Measurements from ENCODE around the gene BTBD8. TPM values are rescaled to one million over a fixed set of nuclear protein-coding genes. Genes with fewer than 3 reads are reported as not detected.

Gene BTBD8
- total RNA-seq, 1 donor from 2014 or later = 14.3 TPM

GRCh38 chr1:92219028-92219427 is 138.9 kb downstream of the BTBD8 start:
- H3K4me3 ChIP-seq = no peak overlapping the region
- H3K9me3 ChIP-seq (ENCODE audit: low read depth) = no peaks in the 10 kb centered on the region
- H3F3A ChIP-seq (ENCODE audit: low read depth) = no peaks in the 10 kb centered on the region
- no peaks in the 10 kb centered on the region for H3K36me3 Mint-ChIP-seq
- no peak overlapping the region for H3K9ac ChIP-seq
- no peak overlapping the region for H3K27ac Mint-ChIP-seq
- H3K4me1 Mint-ChIP-seq = no peaks in the 10 kb centered on the region
- no peak overlapping the region for H2AFZ ChIP-seq (replicated peaks)
- H3K27ac ChIP-seq = no peak overlapping the region
- no peaks in the 10 kb centered on the region for H3K9me3 Mint-ChIP-seq
- H3K27me3 Mint-ChIP-seq (ENCODE audit: insufficient read depth, low read depth) = peaks cover 2% of the 10 kb centered on the region
- DNase-seq (ENCODE audit: low spot score) = no peak
- no peaks in the 10 kb centered on the region for H3K4me1 ChIP-seq
- no peak for TF ChIP-seq EZH2phosphoT487 (IDR thresholded peaks at IDR 0.05)
- no peak for TF ChIP-seq CTCF (IDR thresholded peaks at IDR 0.05)
- no peaks in the 10 kb centered on the region for H3K27me3 ChIP-seq
- no peaks in the 10 kb centered on the region for H3K79me2 ChIP-seq (ENCODE audit: low read depth)
- H3K4me2 ChIP-seq = no peak overlapping the region
- no peaks in the 10 kb centered on the region for H4K20me1 ChIP-seq (ENCODE audit: low read depth)
- H3K4me3 Mint-ChIP-seq = no peak overlapping the region
- H3K36me3 ChIP-seq = no peaks in the 10 kb centered on the region

- no peaks in the 10 kb centered on the region for H3K36me3 Mint-ChIP-seq
- no peak overlapping the region for H3K4me3 Mint-ChIP-seq
- Histone ChIP-seq H3K79me2 (ENCODE audit: low read depth) (no peaks in the 10 kb centered on the region), H3K4me3 (no peak overlapping the region), H4K20me1 (ENCODE audit: low read depth) (no peaks in the 10 kb centered on the region), H3K36me3 (no peaks in the 10 kb centered on the region), H3F3A (ENCODE audit: low read depth) (no peaks in the 10 kb centered on the region), H3K27me3 (no peaks in the 10 kb centered on the region), H3K4me1 (no peaks in the 10 kb centered on the region), H3K9ac (no peak overlapping the region), H3K27ac (no peak overlapping the region), H2AFZ (replicated peaks) (no peak overlapping the region), H3K4me2 (no peak overlapping the region), H3K9me3 (ENCODE audit: low read depth) (no peaks in the 10 kb centered on the region)
- TF ChIP-seq CTCF (IDR thresholded peaks at IDR 0.05) (no peak), EZH2phosphoT487 (IDR thresholded peaks at IDR 0.05) (no peak), EZH2 (IDR thresholded peaks at IDR 0.05) (no peak)
- no peak overlapping the region for H3K27ac Mint-ChIP-seq
- DNase-seq (ENCODE audit: low spot score) = no peak
- H3K4me1 Mint-ChIP-seq = no peaks in the 10 kb centered on the region
- H3K27me3 Mint-ChIP-seq (ENCODE audit: insufficient read depth, low read depth) = no peaks in the 10 kb centered on the region
- H3K9me3 Mint-ChIP-seq = no peaks in the 10 kb centered on the region
Measured at GRCh38 chr1:92228401-92228800, 148.3 kb downstream of the BTBD8 start.

- no peaks in the 10 kb centered on the region for H3K9me3 Mint-ChIP-seq
- Histone ChIP-seq H3F3A (ENCODE audit: low read depth) (no peaks in the 10 kb centered on the region), H3K27me3 (no peaks in the 10 kb centered on the region), H3K36me3 (no peaks in the 10 kb centered on the region), H3K4me2 (no peak overlapping the region), H2AFZ (replicated peaks) (no peak overlapping the region), H3K4me1 (no peaks in the 10 kb centered on the region), H3K9ac (no peak overlapping the region), H3K9me3 (ENCODE audit: low read depth) (no peaks in the 10 kb centered on the region), H3K4me3 (no peak overlapping the region), H4K20me1 (ENCODE audit: low read depth) (no peaks in the 10 kb centered on the region), H3K79me2 (ENCODE audit: low read depth) (no peaks in the 10 kb centered on the region), H3K27ac (no peak overlapping the region)
- no peaks in the 10 kb centered on the region for H3K4me1 Mint-ChIP-seq
- no peaks in the 10 kb centered on the region for H3K27me3 Mint-ChIP-seq (ENCODE audit: insufficient read depth, low read depth)
- no peak overlapping the region for H3K27ac Mint-ChIP-seq
- no peak overlapping the region for H3K4me3 Mint-ChIP-seq
- TF ChIP-seq CTCF (IDR thresholded peaks at IDR 0.05) (no peak), EZH2phosphoT487 (IDR thresholded peaks at IDR 0.05) (no peak), EZH2 (IDR thresholded peaks at IDR 0.05) (no peak)
- DNase-seq (ENCODE audit: low spot score) = no peak
- no peaks in the 10 kb centered on the region for H3K36me3 Mint-ChIP-seq
Measured at GRCh38 chr1:92230736-92231135, 150.6 kb downstream of the BTBD8 start.

Other genes starting within 250 kb of the BTBD8 start
- gene TGFBR3, start 194.2 kb upstream of the BTBD8 start, total RNA-seq (ENCODE audit: low replicate concordance) = 9.0 and 11.8 TPM in 2 replicates
- not detected in 2 replicates for gene BRDT, start 130.9 kb upstream of the BTBD8 start, total RNA-seq (ENCODE audit: low replicate concordance)
- gene EPHX4, start 50.4 kb upstream of the BTBD8 start, total RNA-seq (ENCODE audit: low replicate concordance) = 0.53 and 0.62 TPM in 2 replicates
- not detected in 2 replicates for gene SETSIP, start 4.9 kb upstream of the BTBD8 start, total RNA-seq (ENCODE audit: low replicate concordance)
- not detected in 2 replicates for gene C1orf146, start 137.6 kb downstream of the BTBD8 start, total RNA-seq (ENCODE audit: low replicate concordance)
- gene GLMN, start 218.6 kb downstream of the BTBD8 start, total RNA-seq (ENCODE audit: low replicate concordance) = 33.2 and 44.4 TPM in 2 replicates
- gene RPAP2, start 218.7 kb downstream of the BTBD8 start, total RNA-seq (ENCODE audit: low replicate concordance) = 14.2 and 36.3 TPM in 2 replicates

Measured in neural progenitor cell (in vitro differentiated cells).